Brain microvascular endothelial cell (primary cell): ENCODE data around the gene CHP1.

Experiments
- DNase-seq: peaks from one replicate; pipeline ENCODE4 v3.0.0-alpha.2; 2020
- H3K27ac ChIP-seq: fragments of 250-450 bp; sonication (Bioruptor Pico); 2 replicates; pipeline ENCODE4 v1.5.1; 2020; ENCODE audit warnings: mild to moderate bottlenecking, moderate library complexity
- H3K27me3 ChIP-seq: fragments of 250-450 bp; sonication (Bioruptor Pico); replicated peaks from 2 replicates; pipeline ENCODE4 v1.5.1; 2020; ENCODE audit warnings: mild to moderate bottlenecking
- H3K36me3 ChIP-seq: fragments of 250-450 bp; sonication (Bioruptor Pico); replicated peaks from 2 replicates; pipeline ENCODE4 v1.5.1; 2020; ENCODE audit warnings: mild to moderate bottlenecking
- H3K4me3 ChIP-seq: 2 replicates; pipeline ENCODE4 v1.5.1; 2011; ENCODE audit warnings: low read depth, mild to moderate bottlenecking, control low read depth, low read length, moderate library complexity
- CTCF ChIP-seq: IDR thresholded peaks from 2 replicates; pipeline ENCODE4 v1.5.1; 2011; ENCODE audit warnings: low read depth, mild to moderate bottlenecking, moderate library complexity, low read length, control low read depth, inconsistent platforms; ENCODE audit errors: missing control alignments
- in situ Hi-C: cut with HindIII; loops from 2 replicates; pipeline ENCODE4 v1.10.0; 2017; ENCODE audit warnings: low sequenced_read_pairs, low pct_ligation_motif_present

CHP1 gene

GRCh38 chr15:41283653-41284426 is 52.8 kb downstream of the CHP1 start:
- H3K36me3 ChIP-seq = peaks cover 45% of the 10 kb centered on the region

GRCh38 chr15:41284427-41285177 is 53.5 kb downstream of the CHP1 start:
- DNase-seq = no peak
- H3K27ac ChIP-seq = peak overlapping the region; percentile 79
- in situ Hi-C loops = no loop called here
- H3K27me3 ChIP-seq = no peaks in the 10 kb centered on the region
- no peak for TF ChIP-seq CTCF
- H3K36me3 ChIP-seq = peaks cover 41% of the 10 kb centered on the region
- peak overlapping the region; percentile 91 for H3K4me3 ChIP-seq

More at GRCh38 chr15:41283653-41284426, 52.8 kb downstream of the CHP1 start:
- no peak for TF ChIP-seq CTCF
- DNase-seq = peak; percentile 98
- Histone ChIP-seq H3K27ac (peak overlapping the region; percentile 79), H3K4me3 (peak overlapping the region; percentile 91), H3K27me3 (no peaks in the 10 kb centered on the region)
- in situ Hi-C loops = no loop called here

GRCh38 chr15:41285285-41285684 is 54.2 kb downstream of the CHP1 start:
- Histone ChIP-seq H3K27me3 (no peaks in the 10 kb centered on the region), H3K36me3 (peaks cover 35% of the 10 kb centered on the region), H3K4me3 (peak overlapping the region; percentile 91), H3K27ac (no peak overlapping the region)
- TF ChIP-seq CTCF = no peak
- in situ Hi-C loops = no loop called here
- DNase-seq = no peak

- DNase-seq = no peak
Observed at GRCh38 chr15:41286665-41287333, 55.7 kb downstream of the CHP1 start.

GRCh38 chr15:41288464-41288863 is 57.4 kb downstream of the CHP1 start:
- H3K36me3 ChIP-seq = peaks cover 35% of the 10 kb centered on the region
- no peak overlapping the region for H3K4me3 ChIP-seq
- DNase-seq = no peak
- in situ Hi-C loops = no loop called here
- no peak overlapping the region for H3K27ac ChIP-seq
- TF ChIP-seq CTCF = no peak
- no peaks in the 10 kb centered on the region for H3K27me3 ChIP-seq

More at GRCh38 chr15:41286665-41287333, 55.7 kb downstream of the CHP1 start:
- in situ Hi-C loops = no loop called here
- TF ChIP-seq CTCF = no peak
- Histone ChIP-seq H3K27ac (no peak overlapping the region), H3K27me3 (no peaks in the 10 kb centered on the region), H3K4me3 (no peak overlapping the region), H3K36me3 (peaks cover 35% of the 10 kb centered on the region)
